Ishikawa (cell line): Measurements from ENCODE around the gene LPP.

Experiments used
- CEBPB ChIP-seq: IDR thresholded peaks from 2 replicates; pipeline ENCODE4 v1.6.1; 2012
- CREB1 ChIP-seq: IDR thresholded peaks from 2 replicates; pipeline ENCODE4 v1.6.1; 2012; ENCODE audit warnings: low read depth
- EGR1 ChIP-seq: IDR thresholded peaks from 2 replicates; pipeline ENCODE4 v1.6.1; 2012
- EP300 ChIP-seq: IDR thresholded peaks from 2 replicates; pipeline ENCODE4 v1.6.1; 2012; ENCODE audit warnings: borderline replicate concordance
- FOXM1 ChIP-seq: IDR thresholded peaks from 2 replicates; pipeline ENCODE4 v1.6.1; 2012; ENCODE audit warnings: low read depth, borderline replicate concordance
- RAD21 ChIP-seq: IDR thresholded peaks from 2 replicates; pipeline ENCODE4 v1.6.1; 2012; ENCODE audit warnings: low read depth
- TAF1 ChIP-seq: IDR thresholded peaks from 2 replicates; pipeline ENCODE4 v1.6.1; 2012; ENCODE audit warnings: low read depth, mild to moderate bottlenecking
- TCF12 ChIP-seq: IDR thresholded peaks from 2 replicates; pipeline ENCODE4 v1.6.1; 2012; ENCODE audit warnings: low read depth
- TEAD4 ChIP-seq: IDR thresholded peaks from 2 replicates; pipeline ENCODE4 v1.6.1; 2012
- YY1 ChIP-seq: IDR thresholded peaks from 2 replicates; pipeline ENCODE4 v1.6.1; 2012; ENCODE audit warnings: low read depth
- ZBTB7A ChIP-seq: IDR thresholded peaks from 2 replicates; pipeline ENCODE4 v1.6.1; 2012; ENCODE audit warnings: low read depth
- TF ChIP-seq, protein P1 (sequence below): IDR thresholded peaks from 2 replicates; pipeline ENCODE4 v1.6.1; 2012; ENCODE audit warnings: low read depth, mild to moderate bottlenecking
- TF ChIP-seq, protein P2 (sequence below): IDR thresholded peaks from 2 replicates; pipeline ENCODE4 v1.6.1; 2012
- TF ChIP-seq, protein P3 (sequence below): IDR thresholded peaks from 2 replicates; pipeline ENCODE4 v1.6.1; 2012

DNA sequence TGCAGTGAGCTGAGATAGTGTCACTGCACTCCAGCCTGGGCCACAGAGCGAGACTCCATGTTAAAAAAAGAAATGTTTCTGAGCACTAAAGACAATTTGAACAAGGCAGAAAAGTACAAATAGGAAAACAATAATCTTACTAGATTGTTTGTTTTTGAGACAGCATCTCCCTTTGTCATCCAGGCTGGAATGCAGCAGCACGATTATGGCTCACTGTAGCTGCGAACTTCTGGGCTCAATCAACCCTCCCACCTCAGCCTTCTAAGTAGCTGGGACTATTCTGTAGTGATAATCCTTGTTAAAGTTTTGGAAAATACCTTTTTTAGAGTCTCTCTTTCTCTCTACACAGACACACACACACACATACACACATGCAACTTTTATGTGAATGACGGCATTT, 107.1 kb downstream of the LPP start:
- no peak for TF ChIP-seq TAF1
- TF ChIP-seq, protein P1, sequence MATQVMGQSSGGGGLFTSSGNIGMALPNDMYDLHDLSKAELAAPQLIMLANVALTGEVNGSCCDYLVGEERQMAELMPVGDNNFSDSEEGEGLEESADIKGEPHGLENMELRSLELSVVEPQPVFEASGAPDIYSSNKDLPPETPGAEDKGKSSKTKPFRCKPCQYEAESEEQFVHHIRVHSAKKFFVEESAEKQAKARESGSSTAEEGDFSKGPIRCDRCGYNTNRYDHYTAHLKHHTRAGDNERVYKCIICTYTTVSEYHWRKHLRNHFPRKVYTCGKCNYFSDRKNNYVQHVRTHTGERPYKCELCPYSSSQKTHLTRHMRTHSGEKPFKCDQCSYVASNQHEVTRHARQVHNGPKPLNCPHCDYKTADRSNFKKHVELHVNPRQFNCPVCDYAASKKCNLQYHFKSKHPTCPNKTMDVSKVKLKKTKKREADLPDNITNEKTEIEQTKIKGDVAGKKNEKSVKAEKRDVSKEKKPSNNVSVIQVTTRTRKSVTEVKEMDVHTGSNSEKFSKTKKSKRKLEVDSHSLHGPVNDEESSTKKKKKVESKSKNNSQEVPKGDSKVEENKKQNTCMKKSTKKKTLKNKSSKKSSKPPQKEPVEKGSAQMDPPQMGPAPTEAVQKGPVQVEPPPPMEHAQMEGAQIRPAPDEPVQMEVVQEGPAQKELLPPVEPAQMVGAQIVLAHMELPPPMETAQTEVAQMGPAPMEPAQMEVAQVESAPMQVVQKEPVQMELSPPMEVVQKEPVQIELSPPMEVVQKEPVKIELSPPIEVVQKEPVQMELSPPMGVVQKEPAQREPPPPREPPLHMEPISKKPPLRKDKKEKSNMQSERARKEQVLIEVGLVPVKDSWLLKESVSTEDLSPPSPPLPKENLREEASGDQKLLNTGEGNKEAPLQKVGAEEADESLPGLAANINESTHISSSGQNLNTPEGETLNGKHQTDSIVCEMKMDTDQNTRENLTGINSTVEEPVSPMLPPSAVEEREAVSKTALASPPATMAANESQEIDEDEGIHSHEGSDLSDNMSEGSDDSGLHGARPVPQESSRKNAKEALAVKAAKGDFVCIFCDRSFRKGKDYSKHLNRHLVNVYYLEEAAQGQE, result no peak
- TF ChIP-seq, protein P2, sequence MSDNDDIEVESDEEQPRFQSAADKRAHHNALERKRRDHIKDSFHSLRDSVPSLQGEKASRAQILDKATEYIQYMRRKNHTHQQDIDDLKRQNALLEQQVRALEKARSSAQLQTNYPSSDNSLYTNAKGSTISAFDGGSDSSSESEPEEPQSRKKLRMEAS, result no peak
- no peak for TF ChIP-seq ZBTB7A
- TF ChIP-seq EP300, result no peak
- no peak for TF ChIP-seq CEBPB
- TF ChIP-seq YY1, result no peak
- TF ChIP-seq EGR1, result no peak
- no peak for TF ChIP-seq RAD21
- TF ChIP-seq, protein P3, sequence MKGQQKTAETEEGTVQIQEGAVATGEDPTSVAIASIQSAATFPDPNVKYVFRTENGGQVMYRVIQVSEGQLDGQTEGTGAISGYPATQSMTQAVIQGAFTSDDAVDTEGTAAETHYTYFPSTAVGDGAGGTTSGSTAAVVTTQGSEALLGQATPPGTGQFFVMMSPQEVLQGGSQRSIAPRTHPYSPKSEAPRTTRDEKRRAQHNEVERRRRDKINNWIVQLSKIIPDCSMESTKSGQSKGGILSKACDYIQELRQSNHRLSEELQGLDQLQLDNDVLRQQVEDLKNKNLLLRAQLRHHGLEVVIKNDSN, result no peak
- no peak for TF ChIP-seq CREB1
- TF ChIP-seq TEAD4, result no peak
- TF ChIP-seq FOXM1, result no peak
- TF ChIP-seq TCF12, result no peak
